IPS-NIHi7 (cell line): ENCODE data around the gene RBAK.
"Not testable (repeated sequence)": the region's sequence is repeated elsewhere in the genome, so short reads cannot be mapped to it uniquely, and the experiment has no call there.

Source experiments
- DNase-seq: peaks from one replicate; pipeline ENCODE4 v3.0.0; 2012; ENCODE audit warnings: mixed read lengths; ENCODE audit errors: extremely low spot score

RBAK gene

DNA sequence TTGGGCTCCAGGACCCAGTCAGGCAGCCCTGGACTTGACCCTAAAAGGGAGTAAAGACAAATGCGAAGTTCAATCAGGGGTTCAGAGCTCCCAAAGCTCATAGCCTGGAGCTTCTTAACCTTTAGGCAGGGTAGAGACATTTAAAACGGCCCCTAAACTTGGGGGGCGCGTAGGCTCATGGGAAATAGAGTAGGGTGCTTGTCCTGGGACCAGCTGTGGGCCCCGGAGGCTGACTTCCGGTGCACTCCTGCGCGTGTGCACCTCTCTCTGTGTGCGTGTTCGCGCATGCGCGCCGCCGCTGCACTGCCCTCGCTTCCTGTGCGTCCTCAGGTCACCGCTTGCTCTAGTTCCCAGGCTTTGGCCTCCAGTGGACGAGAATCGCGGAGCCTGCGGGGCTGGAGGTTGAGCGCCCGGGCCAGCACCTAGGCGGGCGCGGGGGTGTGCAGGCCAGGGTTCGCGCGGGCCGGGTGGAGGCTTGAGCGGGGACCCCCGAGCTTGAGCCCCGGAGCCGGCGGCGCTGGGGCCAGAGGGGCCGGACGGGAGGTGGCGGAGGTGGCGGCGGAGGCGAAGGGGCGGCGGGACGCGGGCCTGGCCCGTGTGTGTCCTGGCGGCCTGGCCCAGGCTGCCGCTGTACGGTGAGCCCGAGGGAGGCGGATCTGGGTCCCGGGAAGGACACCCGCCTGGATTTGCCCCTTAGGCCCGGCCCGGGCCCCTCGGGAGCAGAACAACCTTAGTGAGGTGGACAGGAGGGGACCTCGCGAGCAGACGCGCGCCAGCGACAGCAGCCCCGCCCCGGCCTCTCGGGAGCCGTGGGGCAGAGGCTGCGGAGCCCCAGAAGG lies at the start of gene RBAK:
Gene RBAK (plus strand): TSS at position 303 of the 839 bp plus-strand sequence. CDS start 2,217 bp downstream, outside the sequence.
- peak; percentile 93 for DNase-seq

- no peak for DNase-seq
Measured at GRCh38 chr7:4996696-4997222, 48.9 kb upstream of the RBAK start.

DNA sequence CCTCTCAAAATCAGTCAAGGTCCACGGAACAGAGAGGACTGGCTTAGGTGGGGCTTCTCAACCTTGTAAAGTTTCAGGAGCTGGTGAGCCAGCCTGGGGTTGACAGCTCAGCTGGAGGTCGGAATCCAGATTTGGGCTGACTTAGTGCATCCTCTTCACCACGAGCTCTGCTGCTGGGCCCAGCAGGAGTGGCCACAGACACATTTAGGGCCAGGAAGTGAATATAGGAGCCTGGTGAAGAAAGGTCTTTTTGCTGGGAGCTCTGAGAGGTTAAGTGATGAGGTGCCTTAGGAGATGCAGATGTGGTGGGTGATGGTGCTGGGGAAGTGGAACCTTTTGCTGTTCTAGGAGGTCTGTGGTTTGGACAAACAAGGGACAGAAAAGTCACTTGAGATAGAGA lies 47.4 kb upstream of the RBAK start:
- DNase-seq = no peak

GRCh38 chr7:4998910-4999309 lies 46.8 kb upstream of the RBAK start:
- no peak for DNase-seq

DNA sequence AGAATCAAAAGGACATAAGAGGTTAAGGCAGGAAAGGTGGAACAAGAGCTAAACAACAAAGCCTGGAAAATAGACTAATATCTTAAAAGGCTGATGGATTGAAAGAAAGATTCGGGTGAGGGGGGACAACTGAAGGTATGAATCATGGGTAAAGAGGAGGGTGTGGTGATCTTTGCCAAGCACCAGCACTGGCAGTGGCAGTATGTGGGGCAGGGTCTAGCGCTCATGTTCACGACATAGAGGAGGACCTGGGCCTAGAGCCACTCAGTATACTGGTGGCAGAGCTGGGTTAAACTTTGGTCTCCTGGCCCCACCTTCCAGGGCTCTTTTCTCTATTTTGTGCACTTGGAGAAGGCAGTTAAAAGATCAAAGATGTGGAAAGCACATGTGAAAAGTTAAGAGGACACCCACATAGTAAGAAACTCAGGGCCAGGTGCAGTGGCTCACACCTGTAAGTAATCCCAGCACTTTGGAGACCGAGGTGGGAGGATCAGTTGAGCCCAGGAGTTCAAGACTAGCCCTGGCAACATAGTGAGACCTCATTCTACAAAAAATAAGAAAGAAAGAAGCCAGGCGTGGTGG lies 46.2 kb upstream of the RBAK start:
- no peak for DNase-seq

- DNase-seq = no peak
Measured at GRCh38 chr7:5001003-5001402, 44.7 kb upstream of the RBAK start.

- DNase-seq = no peak
Measured at GRCh38 chr7:5001911-5002310, 43.7 kb upstream of the RBAK start.

GRCh38 chr7:5005066-5005465 lies 40.6 kb upstream of the RBAK start:
- no peak for DNase-seq

DNA sequence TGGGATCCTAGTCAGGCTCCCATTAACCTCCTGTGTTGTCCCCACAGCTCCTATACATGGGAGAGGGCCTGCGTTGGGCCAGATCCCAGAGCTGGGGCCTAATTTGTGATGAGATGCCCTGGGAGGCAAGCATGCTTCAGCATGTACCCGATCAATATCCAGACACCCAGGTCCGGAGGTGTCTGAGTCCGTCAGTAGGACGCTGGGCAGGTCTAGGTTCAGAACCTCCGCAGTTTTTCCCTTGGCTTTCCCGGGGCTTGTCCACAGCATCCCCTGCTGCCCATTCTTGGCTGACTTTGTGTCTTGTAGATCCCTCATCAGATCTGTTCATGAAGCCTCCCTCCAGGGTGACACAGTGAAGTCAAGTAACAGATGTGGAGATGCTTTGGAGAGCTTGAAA lies 32.7 kb upstream of the RBAK start:
- DNase-seq = no peak

GRCh38 chr7:5015936-5016335 lies 29.7 kb upstream of the RBAK start:
- DNase-seq = not testable (repeated sequence)

DNA sequence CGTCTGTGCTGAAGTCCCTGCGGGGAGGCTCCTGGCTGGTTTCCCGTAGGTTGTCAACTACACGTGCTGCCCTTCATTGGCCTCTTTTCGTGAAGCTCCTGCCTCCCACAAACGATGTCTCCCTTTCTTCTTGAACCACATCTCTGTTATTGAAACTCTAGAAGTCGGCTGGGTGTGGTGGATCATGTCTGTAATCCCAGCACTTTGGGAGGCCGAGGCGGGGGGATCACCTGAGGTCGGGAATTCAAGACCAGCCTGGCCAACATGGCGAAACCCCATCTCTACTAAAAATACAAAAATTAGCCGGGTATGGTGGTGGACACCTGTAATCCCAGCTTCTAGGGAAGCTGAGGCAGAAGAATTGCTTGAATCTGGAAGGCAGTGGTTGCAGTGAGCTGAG lies 28.0 kb upstream of the RBAK start:
- DNase-seq = not testable (repeated sequence)

- DNase-seq = no peak
Measured at GRCh38 chr7:5020098-5020497, 25.6 kb upstream of the RBAK start.

DNA sequence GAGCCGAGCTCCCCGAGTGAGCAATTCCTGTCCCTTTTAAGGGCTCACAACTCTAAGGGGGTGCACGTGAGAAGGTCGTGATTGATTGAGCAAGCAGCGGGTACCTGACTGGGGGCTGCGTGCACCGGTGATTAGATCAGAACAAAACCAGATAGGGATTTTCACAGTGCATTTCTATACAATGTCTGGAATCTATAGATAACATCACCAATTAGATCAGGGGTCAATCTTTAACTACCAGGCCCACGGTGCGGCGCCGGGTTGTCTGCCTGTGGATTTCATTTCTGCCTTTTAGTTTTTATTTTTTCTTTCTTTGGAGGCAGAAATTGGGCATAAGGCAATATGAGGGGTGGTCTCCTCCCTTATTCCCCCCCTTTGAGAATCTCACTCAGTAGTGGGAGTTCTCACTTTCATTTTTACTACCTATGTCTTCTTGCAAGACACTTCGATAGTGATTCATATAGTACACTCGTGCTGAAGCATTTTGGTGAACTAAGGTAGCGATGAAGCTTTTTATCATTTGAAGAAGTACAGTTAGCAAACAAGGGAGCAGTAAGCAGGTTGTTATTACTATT lies 24.6 kb upstream of the RBAK start:
- not testable (repeated sequence) for DNase-seq

- DNase-seq = not testable (repeated sequence)
Measured at GRCh38 chr7:5023626-5024025, 22.0 kb upstream of the RBAK start.

DNA sequence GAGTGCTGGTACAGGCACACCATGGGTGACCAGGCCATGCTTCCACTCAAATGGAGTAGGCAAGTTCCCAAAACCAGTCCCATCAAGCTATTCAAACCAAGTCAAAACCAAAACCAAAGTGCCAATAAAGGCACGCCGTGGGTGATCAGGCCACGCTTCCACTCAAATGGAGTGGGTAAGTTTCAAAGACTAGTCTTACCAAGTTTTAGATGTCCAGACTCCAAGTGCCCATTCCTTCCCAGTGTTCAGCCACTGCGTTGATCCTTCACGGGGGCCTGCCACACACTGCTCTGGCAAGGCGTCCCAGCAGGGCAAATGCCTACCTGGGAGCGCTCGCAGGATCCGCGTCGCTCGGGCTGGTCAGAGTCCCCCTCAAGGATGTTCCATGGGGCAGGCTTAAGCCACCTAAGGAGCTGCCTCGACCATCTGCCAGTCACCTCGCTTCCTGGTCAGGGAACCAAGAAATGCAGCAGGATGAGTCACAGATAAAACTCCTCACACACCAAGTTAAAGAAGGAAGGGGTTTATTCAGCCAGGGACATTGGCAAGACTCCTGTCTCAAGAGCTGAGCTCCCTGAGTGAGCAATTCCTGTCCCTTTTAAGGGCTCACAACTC lies 17.8 kb upstream of the RBAK start:
- not testable (repeated sequence) for DNase-seq

DNA sequence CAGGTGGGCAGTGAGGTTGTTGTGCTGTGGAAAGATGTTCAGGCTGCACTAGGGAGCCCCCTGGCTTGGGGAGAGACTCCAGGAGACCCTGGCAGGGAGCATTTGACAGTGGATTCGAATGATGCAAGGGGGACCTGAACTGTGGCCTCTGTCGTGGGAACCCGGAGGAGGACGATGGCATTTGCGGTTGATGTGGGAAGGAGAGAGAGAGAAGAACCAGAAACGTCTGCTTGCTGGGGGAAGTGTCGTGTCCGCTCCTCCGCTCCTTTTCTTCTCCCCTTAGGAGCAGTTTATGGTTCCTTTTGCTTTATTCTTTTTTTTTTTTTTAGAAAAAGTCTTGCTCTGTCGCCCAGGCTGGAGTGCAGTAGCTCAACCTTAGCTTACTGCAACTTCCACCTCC lies 12.5 kb upstream of the RBAK start:
- not testable (repeated sequence) for DNase-seq

DNA sequence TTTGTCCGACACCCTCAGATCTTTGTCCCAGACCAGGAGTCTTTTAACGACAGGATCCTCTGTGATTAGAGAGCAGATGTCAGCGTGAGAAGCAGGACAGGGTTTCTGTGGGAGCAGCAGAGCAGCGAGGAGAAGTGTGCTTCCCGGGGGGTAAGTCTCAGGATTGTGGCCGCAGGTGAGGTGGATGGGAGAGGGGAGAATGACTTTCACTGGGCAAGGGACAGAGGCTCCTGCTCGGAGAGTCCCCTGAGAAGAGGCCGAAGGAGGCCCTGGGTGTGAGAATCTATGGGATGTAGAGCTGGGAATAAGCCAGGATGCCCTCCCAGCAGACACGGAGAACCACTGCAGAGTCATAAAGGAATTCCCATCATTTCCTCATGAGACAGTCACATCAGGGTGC lies 10.4 kb upstream of the RBAK start:
- no peak for DNase-seq

DNA sequence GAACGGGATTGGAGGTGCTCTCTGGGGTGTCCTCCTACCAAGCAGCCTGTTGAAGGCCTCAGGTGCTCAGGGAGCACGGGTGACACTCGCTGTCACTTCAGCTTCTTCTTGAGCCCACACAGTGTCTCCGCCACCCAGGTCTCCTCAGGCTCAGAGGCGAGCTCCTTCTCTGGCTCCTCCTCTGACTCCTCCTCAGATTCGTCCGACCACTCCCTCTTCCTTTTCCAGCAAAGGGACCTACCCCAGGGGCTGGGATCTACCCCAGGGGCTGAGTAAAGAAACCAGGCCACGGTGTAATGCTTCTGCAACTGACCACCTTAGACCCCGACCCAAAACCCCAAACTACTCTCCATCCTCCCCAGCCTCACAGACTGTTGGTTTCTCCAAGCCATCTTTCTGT lies 9.2 kb upstream of the RBAK start:
- DNase-seq = no peak

GRCh38 chr7:5041047-5041446 lies 4.6 kb upstream of the RBAK start:
- no peak for DNase-seq

DNA sequence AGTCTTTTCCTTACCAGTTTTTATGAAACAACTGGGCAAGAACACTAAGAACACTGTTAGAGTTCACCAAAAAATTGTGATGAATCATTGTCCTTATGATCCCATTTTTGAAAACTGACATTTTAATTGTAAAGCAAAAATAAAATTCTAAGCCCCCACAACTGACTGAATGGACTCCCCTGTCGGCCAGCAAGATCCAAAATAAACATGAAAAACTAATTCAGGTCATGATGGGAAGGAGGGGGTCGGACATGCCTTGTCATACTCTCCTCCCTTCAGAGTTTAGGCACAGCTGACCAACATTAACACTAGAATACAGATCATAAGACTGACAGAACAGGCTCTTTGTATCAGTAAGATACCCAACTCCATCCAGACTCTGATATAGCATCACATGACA lies 2.0 kb upstream of the RBAK start:
- DNase-seq = no peak

DNA sequence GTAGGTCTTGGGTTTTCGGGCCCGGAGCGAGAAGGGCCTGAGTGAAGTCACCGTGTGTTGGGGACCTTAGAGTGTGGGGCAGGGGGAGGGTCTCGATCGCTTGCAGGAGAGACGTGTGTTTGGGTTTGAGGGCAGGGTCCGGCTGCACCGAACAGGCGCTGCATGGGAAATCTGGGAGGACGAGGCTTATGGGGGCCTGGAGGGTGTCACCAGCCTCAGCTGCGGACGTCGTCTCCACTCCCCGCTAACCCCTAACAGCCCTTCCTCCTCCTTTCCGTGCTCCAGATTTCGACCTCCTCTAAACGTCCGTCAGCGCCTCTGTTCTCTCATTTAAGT lies 705 bp downstream of the RBAK start:
- DNase-seq = not testable (repeated sequence)

GRCh38 chr7:5047127-5047526 lies 1.5 kb downstream of the RBAK start:
- DNase-seq = not testable (repeated sequence)
